MM.1S (cell line): Measurements from ENCODE around the gene KCNN2.

ENCODE experiments used
- DNase-seq: peaks from one replicate; pipeline ENCODE4 v3.0.0-alpha.2; 2015
- H2AFZ ChIP-seq: fragments of 300-600 bp; sonication (generic); 2 replicates; pipeline ENCODE4 v1.6.0; 2016; ENCODE audit warnings: antibody characterized with exemption, low read length
- H3F3A ChIP-seq: fragments of 300-600 bp; sonication (generic); 2 replicates; pipeline ENCODE4 v1.6.1; 2016; ENCODE audit warnings: mild to moderate bottlenecking, antibody characterized with exemption, low read length, moderate library complexity, mixed read lengths; ENCODE audit not compliant: insufficient read depth
- H3K27ac ChIP-seq: fragments of 300-600 bp; sonication (generic); 2 replicates; pipeline ENCODE4 v1.5.1; 2016; ENCODE audit warnings: mild to moderate bottlenecking, low read length
- H3K27me3 ChIP-seq: fragments of 300-600 bp; sonication (generic); replicated peaks from 2 replicates; pipeline ENCODE4 v1.6.0; 2016; ENCODE audit warnings: low read length; ENCODE audit not compliant: insufficient read depth
- H3K36me3 ChIP-seq: fragments of 300-600 bp; sonication (generic); replicated peaks from 2 replicates; pipeline ENCODE4 v1.6.1; 2016; ENCODE audit warnings: mild to moderate bottlenecking, low read length, mixed read lengths; ENCODE audit not compliant: insufficient read depth
- H3K4me1 ChIP-seq: fragments of 300-600 bp; sonication (generic); 2 replicates; pipeline ENCODE4 v1.6.1; 2016; ENCODE audit warnings: low read length, mixed read lengths
- H3K4me2 ChIP-seq: fragments of 300-600 bp; sonication (generic); 2 replicates; pipeline ENCODE4 v1.6.0; 2016; ENCODE audit warnings: low read depth, low read length
- H3K4me3 ChIP-seq: fragments of 300-600 bp; sonication (generic); 2 replicates; pipeline ENCODE4 v1.5.1; 2016; ENCODE audit warnings: low read length, mixed read lengths
- H3K79me2 ChIP-seq: fragments of 300-600 bp; sonication (generic); 2 replicates; pipeline ENCODE4 v1.6.1; 2016; ENCODE audit warnings: mixed run types, low read length, mixed read lengths
- H3K9ac ChIP-seq: fragments of 300-600 bp; sonication (generic); 2 replicates; pipeline ENCODE4 v1.6.1; 2016; ENCODE audit warnings: low read length, mixed read lengths
- H3K9me2 ChIP-seq: fragments of 300-600 bp; sonication (generic); replicated peaks from 2 replicates; pipeline ENCODE4 v1.6.1; 2016; ENCODE audit warnings: mild to moderate bottlenecking, low read length, mixed read lengths; ENCODE audit not compliant: insufficient read depth
- H3K9me3 ChIP-seq: fragments of 300-600 bp; sonication (generic); replicated peaks from 2 replicates; pipeline ENCODE4 v1.6.1; 2016; ENCODE audit warnings: mild to moderate bottlenecking, low read length, mixed read lengths; ENCODE audit not compliant: insufficient read depth
- H4K20me1 ChIP-seq: fragments of 300-600 bp; sonication (generic); 2 replicates; pipeline ENCODE4 v1.6.1; 2016; ENCODE audit warnings: mild to moderate bottlenecking, low read length, moderate library complexity, mixed read lengths; ENCODE audit not compliant: insufficient read depth
- EZH2 ChIP-seq: fragments of 300-600 bp; sonication (generic); optimal IDR thresholded peaks from 2 replicates; pipeline ENCODE3; 2017; ENCODE audit warnings: low read depth, mild to moderate bottlenecking, antibody characterized with exemption, low read length, mixed read lengths
- EZH2phosphoT487 ChIP-seq: fragments of 300-600 bp; sonication (generic); IDR thresholded peaks from 2 replicates; pipeline ENCODE4 v1.6.1; 2018; ENCODE audit warnings: antibody characterized with exemption, low read length
- TF ChIP-seq, protein P1 (sequence below): fragments of 300-600 bp; sonication (generic); IDR thresholded peaks from 2 replicates; pipeline ENCODE4 v1.5.1; 2016; ENCODE audit warnings: antibody characterized with exemption, low read length, mixed read lengths

Gene KCNN2

DNA sequence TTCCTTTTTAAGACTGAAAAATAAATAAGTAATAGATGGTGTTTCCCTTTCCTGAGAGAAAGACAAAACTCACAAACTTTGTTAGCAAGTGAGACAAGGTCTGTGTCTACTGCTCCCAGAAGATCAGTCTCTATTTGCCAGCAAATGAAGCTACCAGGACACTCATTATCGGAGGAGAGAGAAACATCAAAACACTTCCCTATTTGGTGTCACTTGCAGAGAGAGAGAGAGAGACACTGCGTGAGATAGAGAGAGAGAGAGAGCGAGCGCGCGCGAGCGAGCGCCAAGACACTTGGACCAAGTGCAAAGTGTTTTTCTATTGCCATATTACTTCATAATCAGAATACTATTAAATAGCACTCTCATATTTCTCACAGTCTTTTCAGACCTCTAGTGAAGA, 142.7 kb downstream of the KCNN2 start:
- H3F3A ChIP-seq = no peaks in the 10 kb centered on the region
- H3K36me3 ChIP-seq = no peaks in the 10 kb centered on the region
- no peaks in the 10 kb centered on the region for H3K4me1 ChIP-seq
- H3K79me2 ChIP-seq = no peaks in the 10 kb centered on the region
- TF ChIP-seq EZH2 (no peak), EZH2phosphoT487 (no peak)
- TF ChIP-seq, protein P1, sequence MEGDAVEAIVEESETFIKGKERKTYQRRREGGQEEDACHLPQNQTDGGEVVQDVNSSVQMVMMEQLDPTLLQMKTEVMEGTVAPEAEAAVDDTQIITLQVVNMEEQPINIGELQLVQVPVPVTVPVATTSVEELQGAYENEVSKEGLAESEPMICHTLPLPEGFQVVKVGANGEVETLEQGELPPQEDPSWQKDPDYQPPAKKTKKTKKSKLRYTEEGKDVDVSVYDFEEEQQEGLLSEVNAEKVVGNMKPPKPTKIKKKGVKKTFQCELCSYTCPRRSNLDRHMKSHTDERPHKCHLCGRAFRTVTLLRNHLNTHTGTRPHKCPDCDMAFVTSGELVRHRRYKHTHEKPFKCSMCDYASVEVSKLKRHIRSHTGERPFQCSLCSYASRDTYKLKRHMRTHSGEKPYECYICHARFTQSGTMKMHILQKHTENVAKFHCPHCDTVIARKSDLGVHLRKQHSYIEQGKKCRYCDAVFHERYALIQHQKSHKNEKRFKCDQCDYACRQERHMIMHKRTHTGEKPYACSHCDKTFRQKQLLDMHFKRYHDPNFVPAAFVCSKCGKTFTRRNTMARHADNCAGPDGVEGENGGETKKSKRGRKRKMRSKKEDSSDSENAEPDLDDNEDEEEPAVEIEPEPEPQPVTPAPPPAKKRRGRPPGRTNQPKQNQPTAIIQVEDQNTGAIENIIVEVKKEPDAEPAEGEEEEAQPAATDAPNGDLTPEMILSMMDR = no peak
- H3K9ac ChIP-seq = no peak overlapping the region
- no peaks in the 10 kb centered on the region for H3K27me3 ChIP-seq
- no peak overlapping the region for H2AFZ ChIP-seq
- H3K9me2 ChIP-seq = no peaks in the 10 kb centered on the region
- no peak overlapping the region for H3K4me3 ChIP-seq
- H4K20me1 ChIP-seq = no peaks in the 10 kb centered on the region
- no peak for DNase-seq
- H3K27ac ChIP-seq = no peak overlapping the region
- no peak overlapping the region for H3K4me2 ChIP-seq
- H3K9me3 ChIP-seq = no peaks in the 10 kb centered on the region

DNA sequence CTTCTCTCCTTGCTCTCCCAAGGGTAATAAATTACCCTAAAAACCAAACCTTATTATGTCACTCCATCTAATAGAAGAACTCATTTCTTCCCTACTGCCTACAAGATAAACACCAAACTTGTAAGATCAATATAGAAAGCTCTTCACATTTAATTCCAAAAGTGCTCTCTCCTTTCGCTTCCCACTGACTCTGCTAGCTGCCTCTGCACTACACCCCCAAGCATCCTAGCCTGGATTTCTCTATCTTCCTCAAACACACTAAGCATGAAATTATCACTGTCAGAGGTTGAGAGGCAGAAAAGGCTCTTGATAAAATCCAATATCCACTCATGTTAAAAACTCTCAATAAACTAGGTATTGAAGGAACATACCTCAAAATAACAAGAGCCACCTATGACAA, 162.4 kb downstream of the KCNN2 start:
- Histone ChIP-seq H3K9me2 (no peaks in the 10 kb centered on the region), H3K4me2 (no peak overlapping the region), H3K4me3 (no peak overlapping the region), H4K20me1 (no peaks in the 10 kb centered on the region), H3K9ac (no peak overlapping the region), H3F3A (no peaks in the 10 kb centered on the region), H3K27me3 (no peaks in the 10 kb centered on the region), H2AFZ (no peak overlapping the region), H3K4me1 (no peaks in the 10 kb centered on the region), H3K27ac (no peak overlapping the region), H3K36me3 (no peaks in the 10 kb centered on the region), H3K79me2 (no peaks in the 10 kb centered on the region), H3K9me3 (no peaks in the 10 kb centered on the region)
- TF ChIP-seq EZH2phosphoT487 (no peak), EZH2 (no peak)
- TF ChIP-seq, protein P1 = no peak
- no peak for DNase-seq

DNA sequence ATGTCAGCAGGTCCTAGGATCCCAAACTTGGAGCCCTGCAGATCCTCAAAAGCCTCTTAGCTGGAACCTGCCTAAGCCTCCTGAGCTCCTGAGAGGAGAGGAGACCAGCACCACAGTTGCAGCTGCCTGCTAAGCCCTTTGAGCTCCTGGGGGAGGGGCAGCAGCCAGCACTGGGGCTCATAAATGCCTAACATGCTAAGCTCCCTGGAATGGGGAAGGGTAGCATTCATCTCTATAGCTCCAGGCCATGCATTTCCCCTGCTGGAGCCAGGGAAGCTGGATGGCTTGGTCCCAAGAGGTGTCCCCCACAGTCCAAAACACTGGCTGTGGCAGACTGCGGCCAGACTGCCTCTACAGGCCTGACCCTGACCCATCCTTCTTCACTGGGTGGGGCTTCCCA, 182.7 kb downstream of the KCNN2 start:
- no peak overlapping the region for H2AFZ ChIP-seq

More for the DNA sequence above, 182.7 kb downstream of the KCNN2 start:
- Histone ChIP-seq H3K79me2 (no peaks in the 10 kb centered on the region), H3K27me3 (no peaks in the 10 kb centered on the region), H3F3A (no peaks in the 10 kb centered on the region), H3K4me2 (no peak overlapping the region), H3K27ac (no peak overlapping the region), H4K20me1 (no peaks in the 10 kb centered on the region), H3K36me3 (no peaks in the 10 kb centered on the region), H3K9ac (no peak overlapping the region), H3K9me3 (no peaks in the 10 kb centered on the region), H3K4me1 (no peaks in the 10 kb centered on the region), H3K9me2 (no peaks in the 10 kb centered on the region), H3K4me3 (no peak overlapping the region)
- TF ChIP-seq, protein P1 = no peak
- TF ChIP-seq EZH2phosphoT487 (no peak), EZH2 (no peak)
- DNase-seq = no peak
